Esophagus squamous epithelium (tissue), 4 donors: ENCODE data around the gene C22orf31.

Experiments
- POLR2A ChIP-seq, 4 donors: fragments of 450-650 bp; IDR thresholded peaks; one replicate each; pipeline ENCODE4 v1.6.1; 2017; ENCODE audit warnings: antibody characterized with exemption in 4 of 4, mild to moderate bottlenecking in 4 of 4, moderate library complexity in 3 of 4
- TF ChIP-seq, protein P1 (sequence below), 6 experiments: fragments of 450-650 bp in 4 of 6; fragments of 200-600 bp in 2 of 6; sonication (generic) in 2 of 6; IDR thresholded peaks; one replicate each; pipeline ENCODE4 v1.5.1; 2016 to 2019; ENCODE audit warnings: antibody characterized with exemption in 6 of 6, mild to moderate bottlenecking in 4 of 6, moderate library complexity in 4 of 6

DNA sequence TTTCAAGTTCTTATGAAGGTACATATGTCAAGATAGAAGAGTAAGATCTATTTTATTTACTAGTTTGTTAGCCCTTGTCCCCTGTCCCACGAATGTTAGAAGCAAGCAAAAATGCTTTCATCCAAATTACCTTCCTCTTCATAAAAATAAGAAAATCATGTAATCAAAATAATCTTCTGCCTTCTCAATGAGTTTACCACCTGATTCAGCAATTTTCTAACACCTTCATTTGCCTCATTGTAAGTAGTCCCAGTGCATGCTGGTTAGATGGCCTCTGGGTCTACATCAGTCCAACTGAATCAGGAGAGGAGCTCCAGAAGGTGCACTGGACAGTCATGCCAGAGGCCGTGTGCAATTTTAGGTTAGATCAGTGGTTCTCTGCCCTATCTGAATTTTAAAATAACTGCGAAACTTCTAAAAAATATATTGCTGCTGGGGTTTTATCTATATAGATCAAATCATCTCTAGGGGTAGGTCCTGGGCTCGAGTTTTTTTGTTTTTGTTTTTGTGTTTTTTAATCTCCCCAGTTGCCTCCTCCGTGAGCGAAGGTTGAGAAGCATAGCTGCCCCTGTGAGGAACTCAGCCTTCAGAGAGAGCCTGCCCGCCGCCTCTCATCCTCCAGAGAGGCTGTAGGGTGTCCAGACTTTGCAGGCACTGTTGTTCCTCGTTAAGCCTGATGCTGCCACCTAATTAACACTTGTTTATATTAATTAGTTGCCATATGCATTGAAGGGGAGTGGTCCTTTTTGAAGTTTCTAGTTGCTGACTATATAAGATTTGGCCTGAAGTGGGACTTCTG lies 32.2 kb downstream of the C22orf31 start:
- TF ChIP-seq POLR2A (IDR thresholded peaks at IDR 0.05): no peak
- TF ChIP-seq, protein P1, sequence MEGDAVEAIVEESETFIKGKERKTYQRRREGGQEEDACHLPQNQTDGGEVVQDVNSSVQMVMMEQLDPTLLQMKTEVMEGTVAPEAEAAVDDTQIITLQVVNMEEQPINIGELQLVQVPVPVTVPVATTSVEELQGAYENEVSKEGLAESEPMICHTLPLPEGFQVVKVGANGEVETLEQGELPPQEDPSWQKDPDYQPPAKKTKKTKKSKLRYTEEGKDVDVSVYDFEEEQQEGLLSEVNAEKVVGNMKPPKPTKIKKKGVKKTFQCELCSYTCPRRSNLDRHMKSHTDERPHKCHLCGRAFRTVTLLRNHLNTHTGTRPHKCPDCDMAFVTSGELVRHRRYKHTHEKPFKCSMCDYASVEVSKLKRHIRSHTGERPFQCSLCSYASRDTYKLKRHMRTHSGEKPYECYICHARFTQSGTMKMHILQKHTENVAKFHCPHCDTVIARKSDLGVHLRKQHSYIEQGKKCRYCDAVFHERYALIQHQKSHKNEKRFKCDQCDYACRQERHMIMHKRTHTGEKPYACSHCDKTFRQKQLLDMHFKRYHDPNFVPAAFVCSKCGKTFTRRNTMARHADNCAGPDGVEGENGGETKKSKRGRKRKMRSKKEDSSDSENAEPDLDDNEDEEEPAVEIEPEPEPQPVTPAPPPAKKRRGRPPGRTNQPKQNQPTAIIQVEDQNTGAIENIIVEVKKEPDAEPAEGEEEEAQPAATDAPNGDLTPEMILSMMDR (IDR thresholded peaks at IDR 0.05): no peak
